Activated CD4-positive, alpha-beta T cell treated with anti-CD3 and anti-CD28 coated beads, Interleukin-2, amount 50 U/mL, for 48 hours (primary cell): ENCODE results near the gene UBXN7.
"Not testable (repeated sequence)": the region's sequence is repeated elsewhere in the genome, so short reads cannot be mapped to it uniquely, and the experiment has no call there.

Experiments used
- DNase-seq, 2 experiments: peaks; one replicate each; pipeline ENCODE4 v3.0.0-alpha.2; 2020

The UBXN7 gene

DNA sequence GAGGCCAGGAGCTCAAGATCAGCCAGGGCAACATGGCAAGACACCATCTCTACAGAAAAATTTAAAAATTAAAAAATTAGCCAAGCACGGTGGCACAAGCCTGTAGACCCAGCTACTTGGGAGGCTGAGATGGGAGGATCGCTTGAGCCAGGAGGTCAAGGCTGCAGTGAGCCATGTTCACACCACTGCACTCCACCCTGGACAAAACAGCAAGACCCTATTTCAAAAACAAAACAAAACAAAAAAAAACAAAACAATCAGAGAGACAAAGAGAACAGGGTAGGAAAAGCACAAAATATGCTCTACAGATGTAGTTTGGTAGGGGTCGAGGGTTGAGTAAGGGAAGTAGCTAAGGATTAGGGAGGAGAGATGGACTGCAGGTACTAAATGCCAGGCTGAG lies 117.6 kb downstream of the UBXN7 start:
- no peak for DNase-seq

DNA sequence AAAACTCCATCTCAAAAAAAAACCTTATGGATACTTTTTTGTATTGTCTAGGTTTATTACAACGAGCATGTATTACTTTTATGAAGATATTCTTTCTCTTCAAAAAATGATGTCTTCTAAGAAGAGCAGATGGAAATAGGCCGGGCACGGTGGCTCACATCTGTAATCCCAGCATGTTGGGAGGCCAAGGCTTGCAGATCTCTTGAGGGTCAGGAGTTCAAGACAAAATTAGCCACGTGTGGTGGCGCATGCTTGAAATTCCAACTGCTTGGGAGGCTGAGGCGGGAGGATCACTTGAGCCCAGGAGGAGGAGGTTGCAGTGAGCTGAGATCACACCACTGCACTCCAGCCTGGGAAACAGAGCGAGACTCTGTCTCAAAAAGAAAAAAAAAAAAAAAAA lies 118.1 kb downstream of the UBXN7 start:
- not testable (repeated sequence) for DNase-seq

DNA sequence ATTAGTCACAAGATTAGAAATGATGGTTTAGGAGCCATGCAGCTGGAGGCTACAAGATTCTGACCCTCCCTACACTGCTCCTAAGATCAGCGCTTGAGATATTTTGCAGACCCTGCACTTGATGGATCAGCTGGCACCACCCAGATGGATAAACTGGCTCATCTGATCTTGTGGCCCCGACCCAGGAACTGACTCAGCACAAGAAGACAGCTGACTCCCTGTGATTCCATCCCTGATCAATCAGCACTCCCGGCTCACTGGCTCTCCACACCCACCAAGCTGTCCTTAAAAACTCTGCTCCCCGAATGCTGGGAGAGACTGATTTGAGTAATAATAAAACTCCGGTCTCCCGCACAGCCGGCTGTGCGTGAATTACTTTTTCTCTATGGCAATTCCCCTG lies 129.3 kb downstream of the UBXN7 start:
- DNase-seq: not testable (repeated sequence)

DNA sequence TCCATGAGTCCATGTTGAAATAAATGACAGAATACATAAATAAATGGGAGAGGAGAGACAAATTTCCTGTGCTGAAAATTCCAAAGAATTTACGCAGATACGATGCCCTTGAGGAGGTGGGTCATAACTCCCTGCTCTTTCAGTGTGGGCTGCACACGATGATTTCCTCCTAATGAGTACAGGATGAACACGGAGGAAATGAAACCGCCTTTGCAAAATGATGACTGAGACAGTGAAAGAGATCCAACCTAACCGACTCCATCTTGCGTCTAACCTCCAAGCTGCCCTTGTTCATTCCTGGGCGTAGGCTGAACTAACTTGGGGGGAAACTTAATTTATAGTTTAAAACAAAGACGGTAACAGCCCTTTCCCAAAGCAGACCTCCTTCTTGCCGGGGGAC lies 129.7 kb downstream of the UBXN7 start:
- DNase-seq: not testable (repeated sequence)

DNA sequence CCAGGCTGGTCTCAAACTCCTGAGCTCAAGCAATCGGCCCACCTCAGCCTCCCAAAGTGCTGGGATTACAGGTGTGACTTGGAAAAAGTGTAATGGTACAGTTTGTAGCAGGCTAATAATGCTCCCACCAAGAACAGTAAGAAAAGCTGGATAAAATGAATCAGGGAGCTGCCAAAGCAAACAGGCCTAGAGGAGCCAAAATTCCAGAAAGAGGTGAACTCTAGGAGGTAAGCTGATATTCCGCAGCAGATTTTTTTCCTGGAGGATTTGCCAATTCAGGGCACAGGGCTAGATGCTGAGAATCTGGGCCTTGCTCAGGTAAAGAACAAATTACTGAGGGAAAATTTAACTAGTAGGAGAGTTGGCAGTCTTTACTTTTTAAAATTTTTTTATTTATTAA lies 133.7 kb downstream of the UBXN7 start:
- DNase-seq: no peak
